ENCODE measurements around the gene PI4KB. TPM values are rescaled to one million over a fixed set of nuclear protein-coding genes. Genes with fewer than 3 reads are reported as not detected.
A peak's percentile ranks its signal among the peaks of the same experiment; 100 is the strongest.

PI4KB gene
- total and polyA plus RNA-seq, 2 of the 4 experiments (the other 2 are of a cell fraction) = 82.4 to 94.5 TPM

- ChIA-PET POLR2A (ENCODE audit: unreplicated experiment) (interaction anchor here (0.6 to 1.0 kb wide), 3 partner anchors 14 to 241 kb away, joined by 4 to 7 read pairs (median 5); partner anchors contain the start of gene PI4KB), CTCF (interaction anchor here (0.6 to 3.0 kb wide), 20 partner anchors 9 to 151 kb away, joined by 3 to 34 read pairs (median 4); partner anchors contain the start of genes PI4KB and VPS72)
- intact Hi-C loops (cut with micrococcal nuclease) (loop anchor here (1.0 to 5.0 kb wide), 2 partner anchors 40 to 144 kb away; partner anchors contain the start of gene PIP5K1A), dilution Hi-C loops (cut with HindIII; ENCODE audit: low sequenced_read_pairs, unreplicated experiment) (no loop called here), in situ Hi-C loops (cut with MboI; ENCODE audit: low sequenced_read_pairs) (loop anchor here (5.0 kb wide), 1 partner anchor 39 kb away; no protein-coding TSS in a partner anchor)
- no peak overlapping the region for H3K18ac ChIP-seq (ENCODE audit: low read depth, low read length)
- no peak overlapping the region for H3K4me2 ChIP-seq (ENCODE audit: low read depth, low read length)
- H4K5ac ChIP-seq (ENCODE audit: low read depth, low read length) = no peak overlapping the region
- no peak overlapping the region for H3K9ac ChIP-seq (ENCODE audit: low read depth, low read length)
- H3K56ac ChIP-seq (ENCODE audit: extremely low read depth, insufficient read depth, low read length) = no peak overlapping the region
- ATAC-seq (ENCODE audit: low read depth) (peak; percentile 96), DNase-seq (peak; percentile 86)
- no peak overlapping the region for H3K4ac ChIP-seq (ENCODE audit: low read depth, low read length)
- no peak overlapping the region for H3K23ac ChIP-seq (ENCODE audit: low read depth, low read length)
- BruUV-seq (replicated peaks) = no TSS peak
- H3K4me1 ChIP-seq (ENCODE audit: control insufficient read depth, insufficient read depth, low read length) = peaks cover 2% of the 10 kb centered on the region
- H3K9me3 ChIP-seq (ENCODE audit: control insufficient read depth, insufficient read depth, low read length) = no peaks in the 10 kb centered on the region
- no peak overlapping the region for H3K14ac ChIP-seq (replicated peaks; ENCODE audit: low read depth, low read length)
- no peak overlapping the region for H2AK9ac ChIP-seq (replicated peaks; ENCODE audit: low read depth, low read length, poor library complexity)
- no peak overlapping the region for H2BK20ac ChIP-seq (ENCODE audit: low read depth, low read length)
- TF ChIP-seq RCOR1 (IDR thresholded peaks at IDR 0.05; ENCODE audit: insufficient replicate concordance, low read length) = no peak
- TF ChIP-seq, protein P1, sequence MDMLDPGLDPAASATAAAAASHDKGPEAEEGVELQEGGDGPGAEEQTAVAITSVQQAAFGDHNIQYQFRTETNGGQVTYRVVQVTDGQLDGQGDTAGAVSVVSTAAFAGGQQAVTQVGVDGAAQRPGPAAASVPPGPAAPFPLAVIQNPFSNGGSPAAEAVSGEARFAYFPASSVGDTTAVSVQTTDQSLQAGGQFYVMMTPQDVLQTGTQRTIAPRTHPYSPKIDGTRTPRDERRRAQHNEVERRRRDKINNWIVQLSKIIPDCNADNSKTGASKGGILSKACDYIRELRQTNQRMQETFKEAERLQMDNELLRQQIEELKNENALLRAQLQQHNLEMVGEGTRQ (IDR thresholded peaks at IDR 0.05; ENCODE audit: low read depth, low read length) = peak; percentile 88
- TF ChIP-seq CTCF (conservative IDR thresholded peaks at IDR 0.05; ENCODE audit: low read depth, low read length) = peak; percentile 85
- peak; percentile 95 for TF ChIP-seq SMC3 (IDR thresholded peaks at IDR 0.05; ENCODE audit: low read depth, low read length)
- TF ChIP-seq POLR2A (IDR thresholded peaks at IDR 0.05; ENCODE audit: low read depth, low read length) = no peak
- peak; percentile 85 for TF ChIP-seq RAD21 (IDR thresholded peaks at IDR 0.05; ENCODE audit: low read length)
- no peak overlapping the region for H4K91ac ChIP-seq (ENCODE audit: insufficient read depth, low read depth, low read length)
- no CpG with 5 or more reads among the region's 7 CpGs for WGBS, 2 experiments (ENCODE audit: extremely low coverage in 2 of 2, insufficient read length in 1 of 2)
- H3K36me3 ChIP-seq (ENCODE audit: control insufficient read depth, insufficient read depth, low read length) = peaks cover 23% of the 10 kb centered on the region
- H2AFZ ChIP-seq (replicated peaks; ENCODE audit: low read length, poor library complexity) = no peak overlapping the region
- H3K27me3 ChIP-seq (ENCODE audit: control insufficient read depth, insufficient read depth, low read length) = no peaks in the 10 kb centered on the region
- H3K9me1 ChIP-seq (ENCODE audit: insufficient read depth, low read length) = peaks cover 4% of the 10 kb centered on the region; the same call in 1 of the 2 replicates
- no peak overlapping the region for H3K4me3 ChIP-seq (ENCODE audit: insufficient read depth, low read depth, low read length)
- no peaks in the 10 kb centered on the region for H4K20me1 ChIP-seq (ENCODE audit: insufficient read depth, low read length)
- H3K79me1 ChIP-seq (ENCODE audit: low read depth in 1 of 2, low read length in 2 of 2) = peaks cover 7 to 13% of the 10 kb centered on the region in 2 experiments
- no peak overlapping the region for H2BK5ac ChIP-seq (ENCODE audit: low read depth, low read length, poor library complexity, severe bottlenecking)
- H4K8ac ChIP-seq (ENCODE audit: low read depth in 2 of 2, low read length in 2 of 2) = peak overlapping the region in 1 of 2 experiments; percentile 2; a peak in 1 of 4 replicates
- no peak overlapping the region for H2AK5ac ChIP-seq (ENCODE audit: low read depth, low read length)
- H3K27ac ChIP-seq (ENCODE audit: insufficient read depth, low read length) = no peak overlapping the region
- no peak overlapping the region for H2BK120ac ChIP-seq (ENCODE audit: low read depth, low read length)
- H2BK15ac ChIP-seq (ENCODE audit: low read depth, low read length) = no peak overlapping the region
These were observed 13.9 kb upstream of the PI4KB start for GRCh38 chr1:151340870-151341754.

Data from IMR-90 (cell line).